ENCODE results near the gene ZNF576. TPM values are rescaled to one million over a fixed set of nuclear protein-coding genes. Genes with fewer than 3 reads are reported as not detected.

ZNF576 gene
- total and polyA plus RNA-seq, 2 of the 13 experiments (the other 11 are each of a cell fraction or from before 2014, with no cell fraction given) = 7.2 to 9.6 TPM

- TF ChIP-seq RFXANK (CRISPR knock-in tag; IDR thresholded peaks at IDR 0.05) (no peak), ZZZ3 (CRISPR knock-in tag; IDR thresholded peaks at IDR 0.05; ENCODE audit: borderline replicate concordance) (no peak; the same call in 1 of the 2 replicates), AHDC1 (CRISPR knock-in tag; IDR thresholded peaks at IDR 0.05; ENCODE audit: borderline replicate concordance) (no peak), LBX2 (CRISPR knock-in tag; IDR thresholded peaks at IDR 0.05; ENCODE audit: borderline replicate concordance) (peak; percentile 76; the same call in 1 of the 2 replicates), POGK (CRISPR knock-in tag; conservative IDR thresholded peaks at IDR 0.05) (peak; percentile 75; the same call in 1 of the 2 replicates), SETDB1 (CRISPR knock-in tag; IDR thresholded peaks at IDR 0.05; ENCODE audit: borderline replicate concordance) (no peak), GPBP1L1 (CRISPR knock-in tag; IDR thresholded peaks at IDR 0.05) (no peak), MLX (CRISPR knock-in tag; IDR thresholded peaks at IDR 0.05) (no peak), ONECUT2 (CRISPR knock-in tag; IDR thresholded peaks at IDR 0.05) (no peak), HMGA1 (CRISPR knock-in tag; conservative IDR thresholded peaks at IDR 0.05) (no peak), ZFP36L1 (CRISPR knock-in tag; IDR thresholded peaks at IDR 0.05) (no peak), ZBTB33 (CRISPR knock-in tag; IDR thresholded peaks at IDR 0.05) (no peak), KDM5A (IDR thresholded peaks at IDR 0.05; ENCODE audit: borderline replicate concordance, low read length) (no peak), ZNF275 (CRISPR knock-in tag; IDR thresholded peaks at IDR 0.05; ENCODE audit: borderline replicate concordance) (no peak)
Measured at GRCh38 chr19:43639519-43640423, 43.4 kb downstream of the ZNF576 start, which contains the start of gene CADM4 (continued).
